GM23338 (cell line): ENCODE measurements around the gene KLF7. TPM values are rescaled to one million over a fixed set of nuclear protein-coding genes. Genes with fewer than 3 reads are reported as not detected.

Experiments used
- ATAC-seq: fragments of 200-7000 bp; cut with Tn5 transposase; 3 replicates; pipeline ENCODE4 v1.9.1; 2020
- DNase-seq: peaks from one replicate; pipeline ENCODE4 v3.0.0-alpha.2; 2015; ENCODE audit warnings: low spot score
- H2AFZ ChIP-seq: fragments of 200-600 bp; sonication (generic); 2 replicates; pipeline ENCODE4 v1.8.0; 2016; ENCODE audit warnings: antibody characterized with exemption, mild to moderate bottlenecking, moderate library complexity
- H3F3A ChIP-seq: fragments of 200-600 bp; sonication (generic); replicated peaks from 2 replicates; pipeline ENCODE4 v1.8.0; 2017; ENCODE audit warnings: antibody characterized with exemption, mixed run types, low read depth
- H3K27ac ChIP-seq: fragments of 200-600 bp; sonication (generic); 2 replicates; pipeline ENCODE4 v1.6.1; 2016; ENCODE audit warnings: low read depth
- H3K27me3 ChIP-seq: fragments of 200-600 bp; sonication (generic); 2 replicates; pipeline ENCODE4 v1.8.0; 2016; ENCODE audit warnings: mild to moderate bottlenecking, mixed run types, moderate library complexity; ENCODE audit not compliant: insufficient read depth
- H3K36me3 ChIP-seq: fragments of 200-600 bp; sonication (generic); 2 replicates; pipeline ENCODE4 v1.8.0; 2016; ENCODE audit warnings: mild to moderate bottlenecking; ENCODE audit not compliant: insufficient read depth
- H3K4me1 ChIP-seq: fragments of 200-600 bp; sonication (generic); 2 replicates; pipeline ENCODE4 v1.8.0; 2016; ENCODE audit warnings: mild to moderate bottlenecking, moderate library complexity; ENCODE audit not compliant: insufficient read depth
- H3K4me2 ChIP-seq: fragments of 200-600 bp; sonication (generic); 2 replicates; pipeline ENCODE4 v1.7.1; 2017; ENCODE audit warnings: mixed run types
- H3K4me3 ChIP-seq: fragments of 200-600 bp; sonication (generic); 2 replicates; pipeline ENCODE4 v1.6.1; 2016; ENCODE audit warnings: mixed run types
- H3K79me2 ChIP-seq: fragments of 200-600 bp; sonication (generic); replicated peaks from 2 replicates; pipeline ENCODE4 v1.8.0; 2017; ENCODE audit warnings: mild to moderate bottlenecking; ENCODE audit not compliant: insufficient read depth
- H3K9me2 ChIP-seq: fragments of 200-600 bp; sonication (generic); 2 replicates; pipeline ENCODE4 v1.8.0; 2017; ENCODE audit not compliant: insufficient read depth
- H4K20me1 ChIP-seq: fragments of 200-600 bp; sonication (generic); replicated peaks from 2 replicates; pipeline ENCODE4 v1.8.0; 2017; ENCODE audit warnings: mild to moderate bottlenecking; ENCODE audit not compliant: insufficient read depth
- H3K27ac Mint-ChIP-seq: 2 replicates; pipeline ENCODE4 v1.8.0; 2020; ENCODE audit warnings: inconsistent platforms, mild to moderate bottlenecking, moderate library complexity, mixed read lengths
- H3K27me3 Mint-ChIP-seq: 3 replicates; pipeline ENCODE4 v1.8.0; 2022; ENCODE audit warnings: low read depth, mild to moderate bottlenecking, moderate library complexity, mixed read lengths, inconsistent platforms; ENCODE audit not compliant: insufficient read depth, poor library complexity
- H3K36me3 Mint-ChIP-seq: 3 replicates; pipeline ENCODE4 v1.8.0; 2021; ENCODE audit warnings: low read depth, mild to moderate bottlenecking, inconsistent platforms, moderate library complexity, mixed read lengths
- H3K4me1 Mint-ChIP-seq: 3 replicates; pipeline ENCODE4 v1.8.0; 2020; ENCODE audit warnings: mild to moderate bottlenecking, inconsistent platforms, mixed read lengths
- H3K4me3 Mint-ChIP-seq: 3 replicates; pipeline ENCODE4 v1.8.0; 2021; ENCODE audit warnings: moderate library complexity, mild to moderate bottlenecking, inconsistent platforms, mixed read lengths
- H3K9me3 Mint-ChIP-seq: 3 replicates; pipeline ENCODE4 v1.8.0; 2020; ENCODE audit warnings: moderate library complexity, mild to moderate bottlenecking, inconsistent platforms, mixed read lengths
- CREB1 ChIP-seq: fragments of 250-450 bp; sonication (Bioruptor Pico); IDR thresholded peaks from 2 replicates; pipeline ENCODE4 v1.5.0; 2020; ENCODE audit warnings: low read depth, mild to moderate bottlenecking, moderate library complexity
- ETS1 ChIP-seq: IDR thresholded peaks from 2 replicates; pipeline ENCODE4 v1.6.1; 2016; ENCODE audit warnings: antibody characterized with exemption
- EZH2 ChIP-seq: fragments of 200-600 bp; sonication (generic); IDR thresholded peaks from one replicate; pipeline ENCODE4 v1.8.0; 2017; ENCODE audit warnings: antibody characterized with exemption, mild to moderate bottlenecking, low read depth; ENCODE audit not compliant: unreplicated experiment
- EZH2phosphoT487 ChIP-seq: fragments of 200-600 bp; sonication (generic); IDR thresholded peaks from one replicate; pipeline ENCODE4 v1.8.1; 2018; ENCODE audit warnings: antibody characterized with exemption; ENCODE audit not compliant: unreplicated experiment
- JUNB ChIP-seq: IDR thresholded peaks from one replicate; pipeline ENCODE4 v1.6.1; 2016; ENCODE audit warnings: antibody characterized with exemption; ENCODE audit not compliant: unreplicated experiment
- NANOG ChIP-seq: IDR thresholded peaks from 2 replicates; pipeline ENCODE4 v1.6.1; 2016; ENCODE audit warnings: antibody characterized with exemption, borderline replicate concordance
- POLR2AphosphoS5 ChIP-seq: IDR thresholded peaks from 2 replicates; pipeline ENCODE4 v1.6.1; 2016; ENCODE audit warnings: antibody characterized with exemption, low read depth
- REST ChIP-seq: IDR thresholded peaks from one replicate; pipeline ENCODE4 v1.6.1; 2018; ENCODE audit warnings: antibody characterized with exemption; ENCODE audit not compliant: unreplicated experiment
- STAT1 ChIP-seq: IDR thresholded peaks from one replicate; pipeline ENCODE4 v1.6.1; 2016; ENCODE audit warnings: antibody characterized with exemption; ENCODE audit not compliant: unreplicated experiment
- ZNF114 ChIP-seq: fragments of 250-450 bp; sonication (Bioruptor Pico); IDR thresholded peaks from 2 replicates; pipeline ENCODE4 v1.5.0; 2020; ENCODE audit warnings: mild to moderate bottlenecking, moderate library complexity
- ZNF331 ChIP-seq: fragments of 250-450 bp; sonication (Bioruptor Pico); IDR thresholded peaks from 2 replicates; pipeline ENCODE4 v1.5.0; 2020; ENCODE audit warnings: low read depth, mild to moderate bottlenecking, moderate library complexity
- polyA plus RNA-seq: library from polyadenylated mRNA; unstranded; fragments of >200 nt; fragmentation: Nextera tagmentation; extraction: Ambion mirVana; gene quantifications from 2 replicates; pipeline ENCODE4 v1.2.1, GENCODE V29; 2016
- total RNA-seq: library from RNA; depleted of rRNA; stranded (reverse); fragments of >200 nt; shearing (Covaris generic); gene quantifications from 2 replicates; pipeline ENCODE4 v1.2.3, GENCODE V29; 2014
- TF ChIP-seq, protein P1 (sequence below), 2 experiments: fragments of 200-600 bp in 1 of 2; sonication (generic) in 1 of 2; conservative IDR thresholded peaks; 2 replicates each; pipeline versions ENCODE4 v1.5.1 to v1.6.1; 2016 to 2017; ENCODE audit warnings: antibody characterized with exemption in 2 of 2, low read depth in 2 of 2, mild to moderate bottlenecking in 2 of 2, moderate library complexity in 1 of 2
- TF ChIP-seq, protein P2 (sequence below): fragments of 250-450 bp; sonication (Bioruptor Pico); IDR thresholded peaks from 2 replicates; pipeline ENCODE4 v1.5.0; 2020; ENCODE audit warnings: mild to moderate bottlenecking, moderate library complexity

Gene KLF7
- total and polyA plus RNA-seq, 2 experiments from 2014 or later = 5.7 to 15.4 TPM

- ATAC-seq = peak; percentile 70
- peaks cover 13% of the 10 kb centered on the region for H3K4me1 Mint-ChIP-seq
- no peak for TF ChIP-seq ZNF114 (CRISPR knock-in tag)
- no peak for TF ChIP-seq REST
- no peak for TF ChIP-seq EZH2phosphoT487
- TF ChIP-seq, protein P1, sequence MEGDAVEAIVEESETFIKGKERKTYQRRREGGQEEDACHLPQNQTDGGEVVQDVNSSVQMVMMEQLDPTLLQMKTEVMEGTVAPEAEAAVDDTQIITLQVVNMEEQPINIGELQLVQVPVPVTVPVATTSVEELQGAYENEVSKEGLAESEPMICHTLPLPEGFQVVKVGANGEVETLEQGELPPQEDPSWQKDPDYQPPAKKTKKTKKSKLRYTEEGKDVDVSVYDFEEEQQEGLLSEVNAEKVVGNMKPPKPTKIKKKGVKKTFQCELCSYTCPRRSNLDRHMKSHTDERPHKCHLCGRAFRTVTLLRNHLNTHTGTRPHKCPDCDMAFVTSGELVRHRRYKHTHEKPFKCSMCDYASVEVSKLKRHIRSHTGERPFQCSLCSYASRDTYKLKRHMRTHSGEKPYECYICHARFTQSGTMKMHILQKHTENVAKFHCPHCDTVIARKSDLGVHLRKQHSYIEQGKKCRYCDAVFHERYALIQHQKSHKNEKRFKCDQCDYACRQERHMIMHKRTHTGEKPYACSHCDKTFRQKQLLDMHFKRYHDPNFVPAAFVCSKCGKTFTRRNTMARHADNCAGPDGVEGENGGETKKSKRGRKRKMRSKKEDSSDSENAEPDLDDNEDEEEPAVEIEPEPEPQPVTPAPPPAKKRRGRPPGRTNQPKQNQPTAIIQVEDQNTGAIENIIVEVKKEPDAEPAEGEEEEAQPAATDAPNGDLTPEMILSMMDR (conservative IDR thresholded peaks at IDR 0.05; ENCODE audit: low read depth in 2 of 2) = no peak
- TF ChIP-seq NANOG = no peak
- no peak for TF ChIP-seq EZH2
- TF ChIP-seq JUNB = no peak
- no peak for TF ChIP-seq ZNF331
- TF ChIP-seq CREB1 (CRISPR knock-in tag) = no peak
- no peak for TF ChIP-seq ETS1
- TF ChIP-seq POLR2AphosphoS5 = no peak
- TF ChIP-seq STAT1 = no peak
- TF ChIP-seq, protein P2, sequence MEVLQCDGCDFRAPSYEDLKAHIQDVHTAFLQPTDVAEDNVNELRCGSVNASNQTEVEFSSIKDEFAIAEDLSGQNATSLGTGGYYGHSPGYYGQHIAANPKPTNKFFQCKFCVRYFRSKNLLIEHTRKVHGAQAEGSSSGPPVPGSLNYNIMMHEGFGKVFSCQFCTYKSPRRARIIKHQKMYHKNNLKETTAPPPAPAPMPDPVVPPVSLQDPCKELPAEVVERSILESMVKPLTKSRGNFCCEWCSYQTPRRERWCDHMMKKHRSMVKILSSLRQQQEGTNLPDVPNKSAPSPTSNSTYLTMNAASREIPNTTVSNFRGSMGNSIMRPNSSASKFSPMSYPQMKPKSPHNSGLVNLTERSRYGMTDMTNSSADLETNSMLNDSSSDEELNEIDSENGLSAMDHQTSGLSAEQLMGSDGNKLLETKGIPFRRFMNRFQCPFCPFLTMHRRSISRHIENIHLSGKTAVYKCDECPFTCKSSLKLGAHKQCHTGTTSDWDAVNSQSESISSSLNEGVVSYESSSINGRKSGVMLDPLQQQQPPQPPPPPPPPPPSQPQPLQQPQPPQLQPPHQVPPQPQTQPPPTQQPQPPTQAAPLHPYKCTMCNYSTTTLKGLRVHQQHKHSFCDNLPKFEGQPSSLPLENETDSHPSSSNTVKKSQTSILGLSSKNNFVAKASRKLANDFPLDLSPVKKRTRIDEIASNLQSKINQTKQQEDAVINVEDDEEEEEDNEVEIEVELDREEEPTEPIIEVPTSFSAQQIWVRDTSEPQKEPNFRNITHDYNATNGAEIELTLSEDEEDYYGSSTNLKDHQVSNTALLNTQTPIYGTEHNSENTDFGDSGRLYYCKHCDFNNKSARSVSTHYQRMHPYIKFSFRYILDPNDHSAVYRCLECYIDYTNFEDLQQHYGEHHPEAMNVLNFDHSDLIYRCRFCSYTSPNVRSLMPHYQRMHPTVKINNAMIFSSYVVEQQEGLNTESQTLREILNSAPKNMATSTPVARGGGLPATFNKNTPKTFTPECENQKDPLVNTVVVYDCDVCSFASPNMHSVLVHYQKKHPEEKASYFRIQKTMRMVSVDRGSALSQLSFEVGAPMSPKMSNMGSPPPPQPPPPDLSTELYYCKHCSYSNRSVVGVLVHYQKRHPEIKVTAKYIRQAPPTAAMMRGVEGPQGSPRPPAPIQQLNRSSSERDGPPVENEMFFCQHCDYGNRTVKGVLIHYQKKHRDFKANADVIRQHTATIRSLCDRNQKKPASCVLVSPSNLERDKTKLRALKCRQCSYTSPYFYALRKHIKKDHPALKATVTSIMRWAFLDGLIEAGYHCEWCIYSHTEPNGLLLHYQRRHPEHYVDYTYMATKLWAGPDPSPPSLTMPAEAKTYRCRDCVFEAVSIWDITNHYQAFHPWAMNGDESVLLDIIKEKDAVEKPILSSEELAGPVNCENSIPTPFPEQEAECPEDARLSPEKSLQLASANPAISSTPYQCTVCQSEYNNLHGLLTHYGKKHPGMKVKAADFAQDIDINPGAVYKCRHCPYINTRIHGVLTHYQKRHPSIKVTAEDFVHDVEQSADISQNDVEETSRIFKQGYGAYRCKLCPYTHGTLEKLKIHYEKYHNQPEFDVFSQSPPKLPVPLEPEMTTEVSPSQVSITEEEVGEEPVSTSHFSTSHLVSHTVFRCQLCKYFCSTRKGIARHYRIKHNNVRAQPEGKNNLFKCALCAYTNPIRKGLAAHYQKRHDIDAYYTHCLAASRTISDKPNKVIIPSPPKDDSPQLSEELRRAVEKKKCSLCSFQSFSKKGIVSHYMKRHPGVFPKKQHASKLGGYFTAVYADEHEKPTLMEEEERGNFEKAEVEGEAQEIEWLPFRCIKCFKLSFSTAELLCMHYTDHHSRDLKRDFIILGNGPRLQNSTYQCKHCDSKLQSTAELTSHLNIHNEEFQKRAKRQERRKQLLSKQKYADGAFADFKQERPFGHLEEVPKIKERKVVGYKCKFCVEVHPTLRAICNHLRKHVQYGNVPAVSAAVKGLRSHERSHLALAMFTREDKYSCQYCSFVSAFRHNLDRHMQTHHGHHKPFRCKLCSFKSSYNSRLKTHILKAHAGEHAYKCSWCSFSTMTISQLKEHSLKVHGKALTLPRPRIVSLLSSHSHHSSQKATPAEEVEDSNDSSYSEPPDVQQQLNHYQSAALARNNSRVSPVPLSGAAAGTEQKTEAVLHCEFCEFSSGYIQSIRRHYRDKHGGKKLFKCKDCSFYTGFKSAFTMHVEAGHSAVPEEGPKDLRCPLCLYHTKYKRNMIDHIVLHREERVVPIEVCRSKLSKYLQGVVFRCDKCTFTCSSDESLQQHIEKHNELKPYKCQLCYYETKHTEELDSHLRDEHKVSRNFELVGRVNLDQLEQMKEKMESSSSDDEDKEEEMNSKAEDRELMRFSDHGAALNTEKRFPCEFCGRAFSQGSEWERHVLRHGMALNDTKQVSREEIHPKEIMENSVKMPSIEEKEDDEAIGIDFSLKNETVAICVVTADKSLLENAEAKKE = no peak
Measured at GRCh38 chr2:207215308-207215707, 49.6 kb upstream of the KLF7 start.

More at GRCh38 chr2:207215308-207215707, 49.6 kb upstream of the KLF7 start:
- Histone ChIP-seq H3K4me1 (no peaks in the 10 kb centered on the region), H3K9me2 (no peaks in the 10 kb centered on the region), H3K36me3 (no peaks in the 10 kb centered on the region), H2AFZ (no peak overlapping the region), H3K79me2 (no peaks in the 10 kb centered on the region), H3K27ac (no peak overlapping the region), H3K27me3 (no peaks in the 10 kb centered on the region), H3F3A (no peaks in the 10 kb centered on the region), H3K4me3 (no peak overlapping the region), H3K4me2 (no peak overlapping the region), H4K20me1 (no peaks in the 10 kb centered on the region)
- Mint-ChIP-seq H3K27ac (no peak overlapping the region), H3K9me3 (no peaks in the 10 kb centered on the region; the same call in 2 of the 3 replicates), H3K36me3 (no peaks in the 10 kb centered on the region), H3K4me3 (no peak overlapping the region), H3K27me3 (peaks cover 1% of the 10 kb centered on the region)
- no peak for DNase-seq
